ENCODE data around the gene SNAP47.

SNAP47 gene

DNA sequence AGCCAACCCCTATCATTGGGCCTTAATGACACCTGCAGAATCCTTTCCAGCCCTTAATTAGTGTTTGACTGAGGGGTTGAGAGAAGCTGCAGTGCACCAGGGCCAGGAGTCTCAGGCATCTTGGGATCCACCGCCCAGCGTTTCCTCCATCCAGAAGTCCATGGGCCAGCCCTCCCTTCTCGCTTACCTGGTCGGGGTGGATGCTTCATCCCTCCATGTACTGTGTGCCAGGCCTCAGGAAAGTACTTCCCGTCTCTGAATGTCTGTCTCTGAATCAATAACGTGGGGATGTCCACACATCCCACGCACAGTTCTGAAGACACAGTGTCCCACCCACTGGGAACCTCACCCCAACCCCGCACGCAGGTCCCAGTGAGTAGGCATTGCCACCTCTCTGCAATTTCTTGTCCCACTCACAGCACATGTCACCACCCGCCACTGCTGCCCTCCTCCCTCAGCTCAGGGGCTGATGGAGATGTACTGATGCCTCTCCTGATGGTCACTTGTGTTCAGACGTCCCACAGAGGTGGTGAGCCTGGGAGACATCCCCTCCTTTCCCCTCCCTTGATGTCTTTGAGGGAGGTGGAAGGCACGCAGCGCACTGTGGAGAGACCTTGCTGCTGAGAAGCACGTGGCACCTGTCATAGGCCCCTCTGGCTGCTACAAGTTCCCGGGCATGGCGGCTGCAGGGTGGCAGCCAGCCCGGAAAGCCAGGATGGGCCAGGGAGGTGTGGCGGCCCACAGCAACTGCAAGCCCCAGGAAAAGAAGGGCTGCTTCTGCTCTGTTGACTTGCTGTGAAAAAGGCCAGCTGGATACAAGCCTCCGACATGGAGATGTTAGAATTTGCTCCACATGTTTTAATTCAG is 50.8 kb downstream of the SNAP47 start:
- DNase-seq: no peak

DNA sequence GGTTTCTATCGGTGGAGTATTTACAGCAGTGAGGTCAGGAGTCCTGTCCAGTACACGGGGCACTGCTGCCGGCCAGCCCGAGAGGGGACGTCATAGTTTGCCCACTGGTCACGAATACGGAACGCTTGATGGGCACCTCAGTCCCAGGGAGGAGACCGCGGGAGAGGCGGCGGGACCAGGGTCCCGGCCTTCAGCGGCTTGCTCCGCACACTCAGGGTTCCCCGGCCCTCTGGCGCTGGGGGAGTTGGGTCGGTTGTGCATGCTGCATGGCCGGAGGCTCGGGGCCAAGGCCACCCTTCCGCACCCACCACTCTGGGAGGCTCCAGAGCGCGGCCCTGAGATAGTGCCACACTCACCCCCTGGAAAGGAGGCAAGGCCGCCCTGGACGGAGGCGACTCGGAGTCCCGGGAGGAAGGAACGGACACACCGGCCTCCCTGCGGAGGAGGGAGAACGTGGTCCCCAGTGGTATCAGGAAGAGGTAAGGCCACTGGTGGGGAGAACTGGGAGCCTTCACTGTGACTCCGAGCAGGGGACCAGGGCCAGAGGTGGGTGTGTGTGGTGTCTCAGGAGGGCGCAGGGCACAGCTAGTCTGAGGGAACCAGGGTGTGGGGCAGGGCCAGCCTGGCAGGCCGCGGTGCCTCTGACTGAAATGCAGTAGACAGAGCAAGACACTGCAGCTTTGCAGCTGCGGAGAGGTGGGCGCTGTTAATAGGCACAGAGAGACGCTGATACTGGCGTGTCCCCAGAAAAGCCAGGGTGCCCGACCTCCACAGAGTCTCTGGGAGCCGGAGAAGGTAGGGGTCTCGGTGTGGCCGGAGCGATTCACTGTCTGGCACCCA is 51.7 kb downstream of the SNAP47 start:
- DNase-seq: no peak

DNA sequence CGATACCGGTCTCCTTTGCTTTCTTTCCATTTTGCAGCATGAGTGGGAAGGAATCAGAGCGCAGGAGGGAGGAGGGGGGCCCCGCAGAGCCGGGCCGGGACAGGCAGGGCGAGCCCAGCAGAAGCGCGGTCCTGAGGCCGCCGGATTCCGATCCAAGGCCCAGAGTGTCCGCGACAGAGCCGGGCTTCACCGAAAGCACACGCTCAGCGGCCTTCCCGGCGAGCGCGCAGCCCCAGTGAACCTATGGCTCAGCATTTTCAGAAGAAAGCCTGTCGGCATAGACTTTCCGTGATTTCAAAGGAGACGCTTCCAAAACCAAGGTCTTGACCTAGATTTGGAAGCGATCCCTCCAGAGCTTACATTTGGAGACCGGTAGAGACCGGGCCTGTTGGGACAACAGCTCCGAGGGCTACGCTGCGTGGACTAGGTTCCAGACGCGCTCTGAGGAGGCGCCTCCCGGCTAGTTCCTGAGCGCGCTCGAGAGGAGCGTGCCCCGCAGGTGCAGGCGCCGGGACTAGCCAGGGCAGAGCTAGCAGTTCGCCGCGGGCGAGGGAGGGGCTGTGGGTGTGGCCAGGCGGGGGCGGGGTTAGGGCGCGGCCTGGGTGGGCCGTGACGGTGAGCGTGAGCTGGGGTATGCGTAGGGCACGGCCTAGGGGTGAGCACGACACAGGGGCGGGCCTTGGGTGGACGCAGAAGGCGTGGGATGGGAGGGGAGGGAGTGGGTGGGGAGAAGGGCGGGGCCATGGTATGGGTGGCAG is 52.5 kb downstream of the SNAP47 start:
- DNase-seq: peak; percentile 95

- no peak for DNase-seq
Observed at GRCh38 chr1:227788271-227789083, 53.2 kb downstream of the SNAP47 start.

- DNase-seq: no peak
Observed at GRCh38 chr1:227789084-227790033, 54.1 kb downstream of the SNAP47 start.

- no peak for DNase-seq
Observed at GRCh38 chr1:227790034-227790400, 54.8 kb downstream of the SNAP47 start.

DNA sequence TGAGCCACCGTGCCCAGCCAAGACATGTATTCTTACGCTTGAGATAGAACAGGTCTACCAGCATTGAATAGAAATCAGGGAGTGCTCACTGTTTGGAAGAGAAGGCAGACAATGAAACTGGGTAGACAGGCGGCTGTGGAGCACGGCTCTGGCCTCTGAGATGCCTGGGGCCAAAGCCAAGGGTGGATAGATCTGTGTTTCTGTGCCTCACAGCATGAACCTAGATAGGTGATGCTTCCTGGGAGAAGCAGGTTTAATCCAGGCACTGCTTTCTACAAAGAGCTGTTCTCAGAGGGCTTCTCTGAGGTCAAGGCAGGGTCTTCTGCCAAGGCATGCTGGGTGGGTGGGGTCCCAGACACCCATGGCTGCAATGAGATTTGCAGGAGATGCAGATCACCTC is 55.6 kb downstream of the SNAP47 start:
- DNase-seq: no peak

GRCh38 chr1:227791425-227792143 is 56.3 kb downstream of the SNAP47 start:
- no peak for DNase-seq

DNA sequence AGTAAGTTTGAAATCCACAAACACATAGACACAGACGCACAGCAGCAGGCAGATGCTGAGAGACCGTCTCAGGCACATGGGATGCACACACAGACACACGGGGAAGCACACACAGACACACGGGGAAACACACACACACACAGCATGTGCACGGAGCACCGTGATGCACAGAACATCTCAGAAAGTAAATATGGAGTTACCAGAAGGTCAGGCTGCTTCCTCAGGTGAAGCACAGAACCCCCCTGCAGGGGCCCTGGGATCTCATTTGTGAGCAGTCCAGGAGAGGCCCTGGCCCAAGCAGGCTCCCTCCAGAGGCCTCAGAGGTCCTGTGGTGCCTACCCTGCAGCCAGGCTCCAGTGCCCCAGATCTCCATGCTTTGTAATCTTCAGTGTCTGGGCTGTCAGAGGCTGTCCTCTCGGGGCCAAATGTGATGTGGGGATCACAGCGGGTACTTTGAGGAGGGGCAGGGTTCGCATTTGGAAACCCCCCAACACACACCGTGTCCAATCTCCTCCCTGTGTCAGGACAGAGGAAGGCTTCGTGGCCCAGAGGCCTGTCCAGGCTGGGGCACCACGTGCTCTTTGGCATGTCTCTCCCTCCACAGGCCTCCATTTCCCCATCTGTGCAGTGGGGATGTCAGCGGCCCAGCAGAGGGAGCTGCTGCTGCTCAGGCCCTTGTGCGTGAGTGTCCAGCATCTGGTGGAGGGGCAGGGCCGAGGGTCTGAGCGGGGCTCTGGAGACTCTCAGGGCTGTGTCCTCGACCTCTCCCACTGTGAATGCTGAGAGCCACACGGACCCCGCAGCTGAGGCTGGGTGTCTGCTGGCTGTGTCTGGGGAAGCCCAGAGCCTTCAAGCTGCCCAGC is 57.2 kb downstream of the SNAP47 start:
- no peak for DNase-seq

DNA sequence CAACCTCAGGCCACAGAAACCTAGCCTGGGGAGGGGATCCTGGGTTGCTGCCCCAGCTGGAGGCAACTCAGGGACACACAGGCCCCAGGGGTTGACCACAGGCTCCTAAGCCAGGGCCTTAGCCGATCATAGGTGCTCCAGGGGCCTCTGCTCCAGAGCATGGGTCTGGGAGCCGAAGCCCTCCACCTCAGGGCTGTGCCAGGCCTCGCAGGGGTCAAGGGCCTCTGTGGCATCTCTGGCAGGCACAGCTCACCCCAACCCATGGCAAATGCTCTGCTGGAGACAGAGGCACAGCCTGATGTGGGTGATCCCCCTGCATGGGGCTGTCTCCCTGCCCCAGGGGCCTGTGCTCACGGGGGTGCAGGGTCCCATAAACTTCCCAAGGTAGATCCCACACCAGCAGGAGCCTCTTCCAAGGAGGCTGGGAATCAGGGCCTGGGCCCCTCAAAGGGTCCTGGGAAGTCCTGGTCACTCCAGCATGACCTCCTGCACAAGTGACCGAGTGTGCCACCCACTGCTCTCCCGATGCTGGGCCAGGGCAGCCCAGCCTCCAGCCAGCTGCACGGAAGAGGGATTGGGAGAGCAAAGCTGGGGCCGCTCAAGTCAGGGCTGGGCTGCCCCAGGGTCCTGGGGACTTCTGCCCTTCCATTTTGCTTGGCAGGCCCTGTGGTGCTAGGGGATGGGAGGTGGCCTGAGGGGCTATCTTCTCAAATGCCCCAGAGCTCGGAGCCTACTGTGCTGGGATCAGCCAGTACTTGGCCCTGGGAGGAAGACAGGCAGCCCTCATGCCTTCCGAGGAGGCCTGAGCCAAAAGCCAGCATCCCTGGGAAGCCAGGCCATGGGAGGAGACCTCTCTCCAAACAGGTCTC is 58.1 kb downstream of the SNAP47 start:
- no peak for DNase-seq

- peak; percentile 98 for DNase-seq
Observed at GRCh38 chr1:227793948-227794816, 58.9 kb downstream of the SNAP47 start.

GRCh38 chr1:227794817-227795192 is 59.6 kb downstream of the SNAP47 start:
- DNase-seq: no peak

DNA sequence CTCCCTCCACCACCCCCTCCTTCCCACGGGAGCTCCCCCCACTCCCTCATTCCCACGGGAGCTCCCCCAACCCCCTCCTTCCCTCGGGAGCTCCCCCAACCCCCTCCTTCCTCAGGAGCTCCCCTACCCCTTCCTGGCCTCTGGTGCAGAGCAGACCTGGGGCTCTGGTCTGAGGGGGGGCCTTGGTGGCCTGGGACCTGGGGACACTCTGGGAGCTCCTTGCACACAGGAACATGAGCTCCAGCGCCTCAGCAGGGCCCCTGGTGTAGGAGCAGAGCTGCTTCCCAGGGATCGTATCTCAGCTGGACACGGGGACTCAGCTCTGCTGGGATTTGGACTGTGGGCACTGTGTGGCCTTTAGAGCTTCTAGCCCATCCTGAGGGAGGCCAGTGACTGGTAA is 60.5 kb downstream of the SNAP47 start:
- no peak for DNase-seq

- no peak for DNase-seq
Observed at GRCh38 chr1:227796359-227796915, 61.2 kb downstream of the SNAP47 start.

- DNase-seq: no peak
Observed at GRCh38 chr1:227797144-227797543, 61.9 kb downstream of the SNAP47 start.

- no peak for DNase-seq
Observed at GRCh38 chr1:227797625-227798024, 62.4 kb downstream of the SNAP47 start.
